ENCODE results near the gene CACNB2.

DNA sequence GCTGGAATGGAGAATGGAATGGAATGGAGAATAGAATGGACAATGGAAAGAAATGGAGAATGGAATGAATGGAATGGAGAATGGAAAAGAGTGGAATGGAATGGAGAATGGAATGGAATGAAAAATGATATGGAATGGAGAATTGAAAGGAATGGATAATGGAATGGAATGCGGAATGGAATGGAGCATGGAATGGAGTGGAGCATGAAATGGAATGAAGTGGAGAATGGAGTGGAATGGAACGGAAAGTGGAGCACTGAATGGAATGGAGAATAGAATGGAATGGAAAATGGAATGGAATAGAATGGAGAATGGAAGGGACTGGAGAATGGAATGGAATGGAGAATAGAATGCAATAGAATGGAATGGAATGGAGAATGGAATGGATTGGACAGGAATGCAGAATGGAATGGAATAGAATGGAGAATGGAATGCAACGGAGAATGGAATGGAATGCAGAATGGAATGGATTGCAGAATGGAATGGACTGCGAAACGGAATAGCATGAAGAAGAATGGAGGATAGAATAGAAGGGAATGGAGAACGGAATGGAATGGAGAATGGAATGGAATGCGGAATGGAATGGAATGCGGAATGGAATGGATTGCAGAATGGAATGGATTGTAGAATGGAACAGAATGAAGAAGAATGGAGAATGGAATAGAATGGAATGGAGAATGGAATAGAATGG is 421.8 kb downstream of the CACNB2 start:
- TF ChIP-seq EP300 (IDR thresholded peaks at IDR 0.05; ENCODE audit: borderline replicate concordance in 1 of 2, low read depth in 1 of 2, low read length in 1 of 2) (no peak), EZH2phosphoT487 (IDR thresholded peaks at IDR 0.05; ENCODE audit: borderline replicate concordance, low read depth) (no peak), SMC3 (IDR thresholded peaks at IDR 0.05; ENCODE audit: low read depth, low read length) (no peak), NFIC (IDR thresholded peaks at IDR 0.05; ENCODE audit: borderline replicate concordance) (no peak), TCF12 (IDR thresholded peaks at IDR 0.05) (no peak)
- TF ChIP-seq, protein P1, sequence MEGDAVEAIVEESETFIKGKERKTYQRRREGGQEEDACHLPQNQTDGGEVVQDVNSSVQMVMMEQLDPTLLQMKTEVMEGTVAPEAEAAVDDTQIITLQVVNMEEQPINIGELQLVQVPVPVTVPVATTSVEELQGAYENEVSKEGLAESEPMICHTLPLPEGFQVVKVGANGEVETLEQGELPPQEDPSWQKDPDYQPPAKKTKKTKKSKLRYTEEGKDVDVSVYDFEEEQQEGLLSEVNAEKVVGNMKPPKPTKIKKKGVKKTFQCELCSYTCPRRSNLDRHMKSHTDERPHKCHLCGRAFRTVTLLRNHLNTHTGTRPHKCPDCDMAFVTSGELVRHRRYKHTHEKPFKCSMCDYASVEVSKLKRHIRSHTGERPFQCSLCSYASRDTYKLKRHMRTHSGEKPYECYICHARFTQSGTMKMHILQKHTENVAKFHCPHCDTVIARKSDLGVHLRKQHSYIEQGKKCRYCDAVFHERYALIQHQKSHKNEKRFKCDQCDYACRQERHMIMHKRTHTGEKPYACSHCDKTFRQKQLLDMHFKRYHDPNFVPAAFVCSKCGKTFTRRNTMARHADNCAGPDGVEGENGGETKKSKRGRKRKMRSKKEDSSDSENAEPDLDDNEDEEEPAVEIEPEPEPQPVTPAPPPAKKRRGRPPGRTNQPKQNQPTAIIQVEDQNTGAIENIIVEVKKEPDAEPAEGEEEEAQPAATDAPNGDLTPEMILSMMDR (IDR thresholded peaks at IDR 0.05), result no peak
